Hepatocyte (in vitro differentiated cells): ENCODE results near the gene ZNF536. TPM values are rescaled to one million over a fixed set of nuclear protein-coding genes. Genes with fewer than 3 reads are reported as not detected.

Experiments used
- DNase-seq: peaks from one replicate; pipeline ENCODE4 v3.0.0-alpha.2; 2016; ENCODE audit warnings: low spot score
- H2AFZ ChIP-seq: fragments of 200-600 bp; sonication (generic); 2 replicates; pipeline ENCODE4 v1.6.0; 2016; ENCODE audit warnings: antibody characterized with exemption, mild to moderate bottlenecking
- H3K27ac ChIP-seq: fragments of 200-600 bp; sonication (generic); 2 replicates; pipeline ENCODE4 v1.5.1; 2016; ENCODE audit warnings: mild to moderate bottlenecking
- H3K27me3 ChIP-seq: fragments of 200-600 bp; sonication (generic); 2 replicates; pipeline ENCODE4 v1.6.1; 2016
- H3K36me3 ChIP-seq: fragments of 200-600 bp; sonication (generic); replicated peaks from 2 replicates; pipeline ENCODE4 v1.5.1; 2016; ENCODE audit warnings: low read depth; ENCODE audit not compliant: insufficient read depth
- H3K4me1 ChIP-seq: fragments of 200-600 bp; sonication (generic); 2 replicates; pipeline ENCODE4 v1.5.1; 2016; ENCODE audit warnings: mild to moderate bottlenecking, moderate library complexity; ENCODE audit not compliant: insufficient read depth
- H3K4me2 ChIP-seq: fragments of 200-600 bp; sonication (generic); 2 replicates; pipeline ENCODE4 v1.6.0; 2016
- H3K4me3 ChIP-seq: fragments of 200-600 bp; sonication (generic); 2 replicates; pipeline ENCODE4 v1.5.1; 2016; ENCODE audit warnings: mild to moderate bottlenecking
- H3K79me2 ChIP-seq: fragments of 200-600 bp; sonication (generic); 2 replicates; pipeline ENCODE4 v1.6.0; 2017; ENCODE audit warnings: mild to moderate bottlenecking
- H3K9me2 ChIP-seq: fragments of 200-600 bp; sonication (generic); replicated peaks from 2 replicates; pipeline ENCODE4 v1.6.0; 2017; ENCODE audit warnings: mild to moderate bottlenecking; ENCODE audit not compliant: insufficient read depth
- H3K9me3 ChIP-seq: fragments of 200-600 bp; sonication (generic); 2 replicates; pipeline ENCODE4 v1.5.1; 2016; ENCODE audit warnings: low read depth, mild to moderate bottlenecking
- H4K20me1 ChIP-seq: fragments of 200-600 bp; sonication (generic); 2 replicates; pipeline ENCODE4 v1.6.0; 2016; ENCODE audit warnings: mild to moderate bottlenecking; ENCODE audit not compliant: insufficient read depth, poor library complexity, severe bottlenecking
- EZH2 ChIP-seq: fragments of 200-600 bp; sonication (generic); IDR thresholded peaks from 2 replicates; pipeline ENCODE4 v1.6.1; 2016; ENCODE audit warnings: antibody characterized with exemption, mild to moderate bottlenecking, borderline replicate concordance
- EZH2phosphoT487 ChIP-seq: fragments of 200-600 bp; sonication (generic); IDR thresholded peaks from one replicate; pipeline ENCODE4 v1.6.1; 2018; ENCODE audit warnings: antibody characterized with exemption, mild to moderate bottlenecking, low read depth, moderate library complexity; ENCODE audit not compliant: unreplicated experiment, severe bottlenecking
- WGBS: methylation state at CpG from one replicate; pipeline ENCODE4 v1.1.6; 2016; ENCODE audit warnings: low lambda C conversion rate; ENCODE audit errors: missing lambda C conversion rate; 5-methylcytosine and 5-hydroxymethylcytosine counted together
- polyA plus RNA-seq: library from polyadenylated mRNA; unstranded; fragments of >200 nt; fragmentation: Nextera tagmentation; extraction: Ambion mirVana; gene quantifications from 2 replicates; pipeline ENCODE4 v1.2.1, GENCODE V29; 2016
- total RNA-seq: library from RNA; depleted of rRNA; stranded (reverse); fragments of >200 nt; gene quantifications from 2 replicates; pipeline ENCODE4 v1.2.3, GENCODE V29; 2014
- TF ChIP-seq, protein P1 (sequence below): fragments of 200-600 bp; sonication (generic); IDR thresholded peaks from 2 replicates; pipeline ENCODE4 v1.5.1; 2016; ENCODE audit warnings: antibody characterized with exemption, mild to moderate bottlenecking; ENCODE audit not compliant: poor library complexity

Gene ZNF536
- total and polyA plus RNA-seq, 2 experiments from 2014 or later = 4.1 to 7.5 TPM

DNA sequence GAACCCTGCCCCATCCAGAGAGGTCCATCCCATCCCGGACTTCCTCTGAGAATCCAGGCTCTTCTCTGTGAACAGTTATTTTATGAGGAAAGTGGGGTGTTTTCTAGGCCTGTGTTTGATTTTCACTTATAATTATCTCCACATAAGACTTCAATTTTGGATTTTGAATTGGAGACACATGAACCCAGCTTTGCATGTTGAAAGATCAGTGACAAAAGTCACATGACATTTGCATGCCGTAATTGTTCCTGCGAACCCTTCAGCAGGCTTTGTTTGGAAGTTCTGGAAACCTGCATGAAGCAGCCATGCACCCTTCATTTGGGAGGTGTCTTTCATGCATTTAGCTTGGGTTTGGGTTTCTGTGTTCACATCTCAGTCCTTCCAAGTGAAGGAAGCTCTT is 44.9 kb upstream of the ZNF536 start:
- Histone ChIP-seq H3K4me2 (no peak overlapping the region), H3K4me1 (peaks cover 7% of the 10 kb centered on the region), H4K20me1 (no peaks in the 10 kb centered on the region), H3K9me2 (no peaks in the 10 kb centered on the region), H3K36me3 (no peaks in the 10 kb centered on the region), H3K79me2 (no peaks in the 10 kb centered on the region), H3K4me3 (no peak overlapping the region), H3K27me3 (no peaks in the 10 kb centered on the region), H2AFZ (no peak overlapping the region), H3K9me3 (no peaks in the 10 kb centered on the region), H3K27ac (no peak overlapping the region)
- no peak for DNase-seq
- 71% methylated on average over 3 of the region's 3 CpGs for WGBS
- TF ChIP-seq, protein P1, sequence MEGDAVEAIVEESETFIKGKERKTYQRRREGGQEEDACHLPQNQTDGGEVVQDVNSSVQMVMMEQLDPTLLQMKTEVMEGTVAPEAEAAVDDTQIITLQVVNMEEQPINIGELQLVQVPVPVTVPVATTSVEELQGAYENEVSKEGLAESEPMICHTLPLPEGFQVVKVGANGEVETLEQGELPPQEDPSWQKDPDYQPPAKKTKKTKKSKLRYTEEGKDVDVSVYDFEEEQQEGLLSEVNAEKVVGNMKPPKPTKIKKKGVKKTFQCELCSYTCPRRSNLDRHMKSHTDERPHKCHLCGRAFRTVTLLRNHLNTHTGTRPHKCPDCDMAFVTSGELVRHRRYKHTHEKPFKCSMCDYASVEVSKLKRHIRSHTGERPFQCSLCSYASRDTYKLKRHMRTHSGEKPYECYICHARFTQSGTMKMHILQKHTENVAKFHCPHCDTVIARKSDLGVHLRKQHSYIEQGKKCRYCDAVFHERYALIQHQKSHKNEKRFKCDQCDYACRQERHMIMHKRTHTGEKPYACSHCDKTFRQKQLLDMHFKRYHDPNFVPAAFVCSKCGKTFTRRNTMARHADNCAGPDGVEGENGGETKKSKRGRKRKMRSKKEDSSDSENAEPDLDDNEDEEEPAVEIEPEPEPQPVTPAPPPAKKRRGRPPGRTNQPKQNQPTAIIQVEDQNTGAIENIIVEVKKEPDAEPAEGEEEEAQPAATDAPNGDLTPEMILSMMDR = no peak
- TF ChIP-seq EZH2phosphoT487 = no peak
- no peak for TF ChIP-seq EZH2

DNA sequence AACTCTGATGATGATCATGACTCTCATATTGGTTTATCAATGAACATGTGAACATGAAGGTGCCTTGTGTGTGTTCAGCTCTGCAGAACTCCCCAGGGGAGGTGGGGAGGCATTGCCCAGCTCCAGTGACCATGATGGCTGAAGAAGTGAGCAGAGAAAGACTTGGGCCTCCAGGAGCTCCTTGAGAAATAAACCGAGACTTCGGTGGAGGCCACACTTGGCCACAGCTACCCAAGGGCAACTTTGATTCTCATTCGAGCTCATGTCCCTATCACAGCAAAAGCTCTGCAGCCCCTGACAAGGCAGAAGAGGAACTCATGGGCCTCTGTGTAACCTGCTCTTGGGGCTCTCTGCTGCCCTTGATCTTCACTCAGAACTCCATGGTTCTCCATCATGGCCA is 44.1 kb upstream of the ZNF536 start:
- Histone ChIP-seq H3K4me1 (peaks cover 7% of the 10 kb centered on the region), H2AFZ (no peak overlapping the region), H3K36me3 (no peaks in the 10 kb centered on the region), H3K4me3 (no peak overlapping the region), H3K9me3 (no peaks in the 10 kb centered on the region), H3K9me2 (no peaks in the 10 kb centered on the region), H4K20me1 (no peaks in the 10 kb centered on the region), H3K4me2 (no peak overlapping the region), H3K79me2 (no peaks in the 10 kb centered on the region), H3K27me3 (no peaks in the 10 kb centered on the region), H3K27ac (no peak overlapping the region)
- TF ChIP-seq EZH2phosphoT487 = no peak
- TF ChIP-seq, protein P1 = no peak
- TF ChIP-seq EZH2 = no peak
- DNase-seq = no peak
- 94% methylated on average over 3 of the region's 3 CpGs for WGBS

DNA sequence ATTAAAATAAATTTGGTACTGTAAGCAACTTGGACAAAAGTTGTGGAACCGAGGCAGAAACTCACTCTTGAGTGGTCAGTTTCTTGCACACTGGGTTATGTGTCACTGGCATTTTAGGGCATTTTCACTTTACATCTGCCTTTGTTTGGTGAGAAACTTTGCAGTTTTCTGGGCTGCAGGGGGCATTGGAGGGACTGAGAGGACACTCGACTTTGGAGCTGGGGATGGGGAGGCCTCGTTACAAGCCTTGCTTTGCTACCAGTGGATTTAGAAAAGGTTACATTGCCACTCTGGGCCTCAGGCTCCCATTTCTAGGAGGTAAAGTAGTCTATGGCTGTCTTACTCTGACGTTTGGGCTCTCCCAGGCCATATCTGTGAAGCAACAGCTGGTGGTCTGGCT is 41.9 kb upstream of the ZNF536 start:
- Histone ChIP-seq H2AFZ (no peak overlapping the region), H3K4me2 (no peak overlapping the region), H3K9me3 (no peaks in the 10 kb centered on the region), H3K4me3 (no peak overlapping the region), H3K27ac (no peak overlapping the region), H3K4me1 (peaks cover 7% of the 10 kb centered on the region), H4K20me1 (no peaks in the 10 kb centered on the region), H3K27me3 (no peaks in the 10 kb centered on the region), H3K79me2 (no peaks in the 10 kb centered on the region), H3K36me3 (no peaks in the 10 kb centered on the region), H3K9me2 (no peaks in the 10 kb centered on the region)
- no peak for DNase-seq
- 70% methylated on average over 4 of the region's 4 CpGs for WGBS
- TF ChIP-seq EZH2phosphoT487 (no peak), EZH2 (no peak)
- TF ChIP-seq, protein P1 = no peak
